Measurements from ENCODE around the gene RIOK1. TPM values are rescaled to one million over a fixed set of nuclear protein-coding genes. Genes with fewer than 3 reads are reported as not detected.

The RIOK1 gene
- total RNA-seq = 20.1 and 30.0 TPM in 2 replicates

DNA sequence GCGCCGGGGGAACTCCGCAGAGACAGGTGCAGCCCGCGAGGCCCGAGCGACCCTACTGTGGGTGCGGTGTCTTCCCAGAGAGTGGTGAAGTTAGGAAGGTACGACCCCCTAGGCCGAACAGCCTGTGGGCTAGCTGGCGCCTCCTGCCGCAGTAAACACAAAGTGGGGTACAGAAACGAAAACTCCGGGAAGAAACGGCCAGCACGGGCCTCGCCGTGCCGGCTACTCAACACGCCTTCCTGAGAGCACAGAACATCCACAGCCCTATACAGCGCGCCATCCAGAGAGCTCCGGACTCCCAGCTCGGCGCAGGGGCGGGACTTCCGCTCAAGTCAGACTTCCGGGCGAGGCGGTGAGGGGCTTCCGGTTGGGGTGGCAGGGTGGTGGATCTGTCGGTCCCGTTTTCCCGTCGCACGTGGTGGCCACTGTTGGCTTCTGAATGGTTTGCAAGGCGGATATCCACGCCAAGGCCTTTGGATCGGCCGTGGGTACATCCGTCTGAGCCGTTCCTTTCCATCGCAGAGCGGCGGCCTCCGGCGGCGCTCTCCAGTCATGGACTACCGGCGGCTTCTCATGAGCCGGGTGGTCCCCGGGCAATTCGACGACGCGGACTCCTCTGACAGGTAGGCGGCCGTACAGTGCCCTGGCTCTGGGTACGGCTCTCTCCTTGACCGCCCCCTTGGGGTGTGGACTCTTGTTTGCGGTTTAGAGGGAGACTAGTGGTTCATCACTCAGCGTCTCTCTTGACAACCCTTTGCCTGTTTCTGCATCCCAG, at the start of gene RIOK1, which contains the start of gene CAGE1:
RIOK1 (plus strand) TSS at position 358 of the 775 bp plus-strand sequence; CDS start at position 553, 195 bp downstream.
CAGE1 (minus strand) TSS at position 292 of the 775 bp plus-strand sequence. CDS start 2,569 bp downstream, outside the sequence.

Other genes with a start within 250 kb of the RIOK1 start
- 24.4 and 102 TPM in 2 replicates for gene SSR1, start 76.6 kb upstream of the RIOK1 start, total RNA-seq
- gene CAGE1, start 66 bp upstream of the RIOK1 start, total RNA-seq = under 0.01 and 0.06 TPM in 2 replicates
- 3.9 and 59.2 TPM in 2 replicates for gene DSP, start 151.9 kb downstream of the RIOK1 start, total RNA-seq
- 10.0 and 20.8 TPM in 2 replicates for gene SNRNP48, start 200.4 kb downstream of the RIOK1 start, total RNA-seq